ENCODE results near the gene ST6GALNAC6. TPM values are rescaled to one million over a fixed set of nuclear protein-coding genes. Genes with fewer than 3 reads are reported as not detected.
"Not testable (repeated sequence)": the region's sequence is repeated elsewhere in the genome, so short reads cannot be mapped to it uniquely, and the experiment has no call there.

ST6GALNAC6 gene
- total RNA-seq, 1 donor from 2014 or later = 48.9 TPM

DNA sequence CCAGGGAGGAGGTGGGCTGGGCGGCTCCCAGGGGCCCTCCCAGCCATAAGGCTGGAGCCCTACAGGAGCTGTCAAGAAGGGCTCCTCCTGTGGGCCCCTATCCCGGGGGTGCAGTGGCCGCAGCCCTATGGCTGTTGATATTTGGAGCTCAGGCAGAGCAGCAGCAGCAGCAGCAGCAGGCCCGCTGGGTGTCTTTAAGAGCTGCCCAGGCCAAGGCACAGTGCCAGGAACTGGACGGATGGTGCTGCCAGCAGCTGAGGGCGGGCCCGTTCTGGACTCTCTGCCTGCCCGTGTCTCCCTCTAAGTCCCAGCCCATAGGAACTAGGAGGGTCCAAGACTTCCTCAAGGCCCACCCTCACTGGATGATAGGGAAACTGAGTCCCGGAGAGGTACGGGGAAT lies 25.5 kb downstream of the ST6GALNAC6 start:
- peak; percentile 78 for DNase-seq (ENCODE audit: low spot score)

- DNase-seq (ENCODE audit: low spot score) = no peak
Observed at GRCh38 chr9:127873223-127873691, 26.1 kb downstream of the ST6GALNAC6 start.

DNA sequence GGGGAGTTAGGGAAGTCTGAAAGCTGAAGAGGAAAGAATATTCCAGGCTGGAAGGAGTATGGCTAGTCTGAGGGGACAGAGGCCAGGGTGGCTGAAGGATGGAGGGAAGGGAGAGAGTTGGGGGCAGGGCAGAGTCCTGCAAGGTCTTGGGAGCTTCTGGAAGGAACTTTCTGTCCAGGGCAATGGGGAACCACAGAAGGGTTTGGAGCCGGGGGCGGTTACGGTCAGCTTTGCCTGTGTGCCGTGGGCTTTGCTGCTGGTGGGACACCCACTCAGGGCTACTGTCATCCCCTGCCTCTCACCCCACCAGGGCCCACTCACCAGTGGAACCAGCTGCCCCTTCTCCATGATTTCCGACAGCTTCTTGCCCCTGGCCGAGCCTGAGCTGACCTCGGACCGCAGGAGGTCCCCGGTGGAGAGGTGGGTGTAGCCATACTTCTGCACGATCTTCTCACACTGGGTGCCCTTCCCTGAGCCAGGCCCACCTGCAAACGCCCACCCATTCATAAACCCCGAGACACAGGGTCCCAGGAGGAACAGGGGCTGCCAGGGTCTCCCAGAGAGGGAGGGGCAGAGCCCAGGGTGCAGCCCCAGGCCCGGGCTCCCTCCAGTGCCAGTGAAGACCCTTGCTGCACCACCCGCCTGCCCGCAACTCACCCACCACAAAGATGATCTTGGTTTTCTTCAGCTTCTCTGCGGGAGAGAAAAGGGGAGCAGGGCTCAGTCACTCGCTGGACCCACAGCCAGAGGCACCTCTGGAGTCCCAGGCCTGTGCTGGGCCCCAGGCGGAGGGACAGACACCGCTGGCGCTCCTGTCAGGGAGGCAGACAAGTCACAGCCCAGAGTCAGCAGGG lies 26.8 kb downstream of the ST6GALNAC6 start:
- no peak for DNase-seq (ENCODE audit: low spot score)

GRCh38 chr9:127871531-127871930 lies 27.9 kb downstream of the ST6GALNAC6 start:
- no peak for DNase-seq (ENCODE audit: low spot score)

- DNase-seq (ENCODE audit: low spot score) = no peak
Observed at GRCh38 chr9:127870887-127871286, 28.5 kb downstream of the ST6GALNAC6 start.

- not testable (repeated sequence) for DNase-seq (ENCODE audit: low spot score)
Observed at GRCh38 chr9:127870153-127870491, 29.3 kb downstream of the ST6GALNAC6 start.

DNA sequence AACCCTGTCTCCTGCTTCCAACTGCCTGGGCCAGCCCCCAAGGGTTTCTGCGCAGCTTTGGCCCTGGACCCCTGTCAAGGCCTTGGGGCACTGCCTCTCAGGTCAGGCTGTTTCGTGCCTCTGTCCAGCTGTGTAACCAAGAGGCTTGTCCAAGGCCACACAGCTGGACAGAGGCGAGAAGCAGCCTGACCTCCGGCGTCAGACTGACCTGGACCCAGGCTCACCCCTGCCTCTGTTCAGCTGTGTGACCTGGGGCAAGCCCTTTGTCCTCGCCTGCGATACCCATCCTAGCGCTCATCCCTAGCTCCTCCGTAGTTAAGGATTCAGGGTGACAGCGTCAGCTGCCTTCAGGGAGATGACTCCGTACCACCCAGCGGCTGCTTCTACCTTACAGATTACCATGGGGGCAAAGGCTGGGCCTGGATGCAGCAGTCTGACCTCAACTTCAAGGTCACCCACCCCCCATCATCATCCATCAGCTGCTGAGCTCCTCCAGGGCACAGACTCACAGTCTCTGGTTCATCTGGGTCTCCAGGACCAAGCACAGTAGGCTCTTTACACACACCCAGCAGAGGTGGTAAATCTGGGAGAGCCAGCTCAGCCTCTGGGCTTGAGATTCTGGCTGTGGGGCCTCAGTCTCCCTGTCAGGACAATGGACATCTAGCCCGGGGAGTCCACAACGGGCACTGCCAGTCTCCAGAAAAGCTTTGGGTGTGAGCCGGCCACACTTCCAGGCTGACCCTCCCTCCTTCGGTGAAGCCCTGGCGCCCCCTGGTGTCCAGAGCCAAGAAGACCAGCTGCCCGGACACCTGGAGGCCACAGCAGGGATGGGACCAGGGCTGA lies 29.9 kb downstream of the ST6GALNAC6 start:
- peak; percentile 90 for DNase-seq (ENCODE audit: low spot score)

DNA sequence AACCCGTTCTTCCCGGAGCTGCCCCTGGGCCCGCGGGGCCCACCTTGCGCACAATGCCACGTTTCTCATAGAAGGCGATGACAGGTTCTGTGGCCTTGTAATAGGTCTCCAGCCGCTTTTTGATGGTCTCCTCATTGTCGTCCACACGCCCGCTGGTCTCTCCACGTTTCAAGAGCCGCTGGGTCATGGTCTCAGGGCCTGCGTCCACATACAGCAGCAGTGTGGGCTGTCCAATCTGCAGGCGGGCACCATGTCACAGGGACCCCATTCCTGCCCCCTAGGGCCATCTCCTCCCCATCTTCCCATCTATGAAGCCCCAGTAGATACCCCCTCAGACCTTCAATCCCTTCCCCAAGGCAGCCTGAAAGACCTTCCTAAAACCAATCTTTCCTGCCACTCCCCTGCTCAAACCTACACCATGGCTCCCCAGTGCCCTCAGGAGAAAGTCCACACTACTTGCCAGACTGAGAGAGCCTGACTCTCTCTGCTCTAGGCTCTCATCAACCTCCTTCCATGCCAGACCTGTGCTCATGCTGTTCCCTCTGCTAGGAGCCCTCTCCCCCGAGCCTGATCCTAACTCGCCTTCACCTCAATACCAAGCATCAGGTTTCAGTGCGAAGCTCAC lies 31.0 kb downstream of the ST6GALNAC6 start:
- no peak for DNase-seq (ENCODE audit: low spot score)

DNA sequence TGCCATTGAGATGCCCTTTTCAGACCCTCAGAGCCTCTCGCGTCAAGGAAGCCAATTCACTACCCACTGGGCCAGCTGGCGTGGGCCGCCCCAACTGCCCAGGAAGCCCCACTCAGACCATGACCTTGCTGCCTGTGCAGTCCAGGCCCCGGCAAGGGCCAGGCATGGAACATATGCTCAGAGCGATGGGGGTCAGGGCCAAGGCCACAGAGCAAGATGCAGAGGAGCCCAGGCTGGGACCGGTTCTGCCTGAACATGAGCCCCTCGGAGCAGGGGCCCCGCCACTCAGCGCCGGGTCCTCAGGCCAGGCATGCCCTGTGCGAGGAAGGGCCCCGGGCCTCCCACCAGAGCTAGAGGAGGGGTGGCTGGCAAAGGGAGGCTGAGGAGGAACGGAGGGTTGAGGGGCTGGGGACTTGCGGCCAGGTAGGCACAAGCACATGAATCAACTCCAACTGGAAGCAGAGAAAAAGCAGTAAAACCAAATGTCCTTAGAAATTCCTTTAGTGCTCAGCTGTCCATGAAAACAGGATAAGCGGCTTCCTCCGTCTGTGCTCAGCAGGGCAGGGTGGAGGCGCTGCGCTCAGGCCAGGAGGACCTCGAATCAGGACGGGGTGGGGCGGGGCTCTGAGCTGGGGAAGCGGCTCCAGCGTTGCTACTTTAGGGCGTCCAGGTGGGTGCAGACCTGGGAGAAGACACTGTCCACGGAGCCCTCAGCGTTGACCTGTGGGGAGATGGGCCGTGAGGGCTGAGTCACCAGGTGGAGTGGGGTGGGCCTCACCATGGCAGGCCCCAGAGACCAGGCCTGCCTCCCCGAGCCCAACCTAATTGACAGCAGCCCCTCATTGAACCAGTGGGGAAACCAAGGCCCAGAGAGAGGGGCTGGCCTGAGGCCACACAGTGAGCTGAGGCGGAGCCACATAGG lies 31.8 kb downstream of the ST6GALNAC6 start:
- no peak for DNase-seq (ENCODE audit: low spot score)

DNA sequence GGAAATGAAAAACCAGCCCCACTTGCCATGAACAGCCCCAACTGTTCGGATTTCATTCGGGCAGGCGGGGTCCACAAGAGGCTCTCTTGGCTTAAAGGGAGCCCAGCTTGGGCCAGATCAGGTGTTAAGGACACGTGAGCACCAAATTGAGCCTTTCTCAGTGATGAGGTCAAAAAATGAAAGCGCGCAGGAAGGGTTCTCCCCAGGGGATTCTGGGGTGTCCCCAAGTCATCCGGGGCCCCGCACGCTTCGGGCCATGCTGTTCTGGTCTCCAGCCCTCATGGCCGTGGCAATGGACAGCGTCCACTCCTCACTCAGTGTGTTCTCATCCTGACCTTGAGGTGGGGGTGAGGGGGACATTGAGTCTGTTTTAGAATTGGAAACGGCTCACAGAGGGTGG lies 32.9 kb downstream of the ST6GALNAC6 start:
- no peak for DNase-seq (ENCODE audit: low spot score)

DNA sequence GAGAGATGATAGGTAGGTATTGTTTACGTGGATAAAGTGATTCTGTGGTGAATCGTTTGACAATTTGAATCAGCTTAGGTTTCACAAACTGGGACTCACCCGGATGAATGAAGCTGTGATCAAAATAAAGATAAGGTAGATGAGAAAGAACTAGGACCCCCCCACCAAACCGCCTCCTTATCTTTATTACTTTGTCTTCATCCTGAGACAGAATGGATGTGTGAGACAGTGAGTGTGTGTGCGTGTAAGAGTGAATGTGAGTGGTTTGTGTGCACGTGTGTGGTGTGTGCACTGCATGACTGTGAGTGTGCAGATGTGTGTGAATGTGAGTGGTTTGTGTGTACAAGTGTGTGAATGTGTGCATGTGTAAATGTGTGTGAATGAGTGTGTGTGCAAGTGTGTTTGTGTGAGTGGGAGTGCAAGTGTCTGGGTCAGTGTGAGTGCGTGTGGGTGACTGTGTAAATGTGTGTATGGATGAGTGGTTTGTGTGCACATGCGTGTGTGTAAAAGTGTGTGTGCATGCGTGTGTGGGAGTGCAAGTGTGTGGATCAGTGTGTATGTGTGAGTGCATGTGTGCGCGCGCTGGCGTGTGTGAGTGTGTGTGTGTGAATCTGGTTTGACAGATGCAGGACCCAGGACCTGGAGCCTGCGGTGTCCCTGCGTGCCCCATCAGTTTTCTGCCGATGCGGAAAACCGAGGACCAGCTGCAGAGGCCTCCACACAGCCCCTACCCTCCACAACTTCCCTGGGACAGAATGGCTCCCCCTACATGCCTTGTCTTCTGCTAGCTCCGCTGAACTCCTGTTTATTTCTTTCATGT lies 33.5 kb downstream of the ST6GALNAC6 start:
- DNase-seq (ENCODE audit: low spot score) = no peak

DNA sequence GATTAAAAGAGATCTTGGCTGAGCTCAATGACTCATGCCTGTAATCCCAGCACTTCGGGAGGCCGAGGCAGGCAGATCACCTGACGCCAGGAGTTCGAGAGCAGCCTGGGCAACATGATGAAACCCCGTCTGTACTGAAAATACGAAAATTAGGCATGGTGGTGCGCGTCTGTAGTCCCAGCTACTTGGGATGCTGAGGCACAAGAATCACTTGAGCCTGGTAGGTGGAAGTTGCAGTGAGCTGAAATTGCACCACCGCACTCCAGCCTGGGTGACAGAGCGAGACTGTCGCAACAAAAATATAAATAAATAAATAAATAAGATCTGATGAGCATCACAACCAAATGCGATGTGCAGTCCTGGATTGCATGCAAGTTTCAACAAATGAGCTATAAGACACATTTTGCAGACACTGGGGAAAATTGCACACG lies 36.2 kb downstream of the ST6GALNAC6 start:
- DNase-seq (ENCODE audit: low spot score) = no peak

GRCh38 chr9:127862075-127863011 lies 37.1 kb downstream of the ST6GALNAC6 start:
- peak; percentile 72 for DNase-seq (ENCODE audit: low spot score)

DNA sequence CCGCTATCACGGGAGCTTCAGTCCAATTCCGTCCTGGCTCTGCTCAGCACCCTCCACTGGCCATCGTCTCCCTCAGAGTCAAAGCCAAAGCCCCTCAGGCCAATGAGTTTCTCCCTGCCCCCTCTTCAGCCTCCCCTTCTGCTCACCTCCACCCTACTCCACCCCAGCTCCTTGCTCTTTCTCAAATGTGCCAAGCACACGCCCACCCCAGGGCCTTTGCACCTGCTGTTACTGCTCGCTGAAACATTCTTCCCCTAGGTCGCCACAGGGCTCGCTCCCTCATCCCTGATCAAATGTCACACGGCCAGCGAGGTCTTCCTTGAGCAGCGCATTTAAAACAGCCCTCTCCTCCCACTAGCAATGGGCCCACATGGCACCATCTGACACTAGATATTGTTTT lies 38.6 kb downstream of the ST6GALNAC6 start:
- DNase-seq (ENCODE audit: low spot score) = no peak

GRCh38 chr9:127860260-127860659 lies 39.1 kb downstream of the ST6GALNAC6 start:
- DNase-seq (ENCODE audit: low spot score) = no peak

DNA sequence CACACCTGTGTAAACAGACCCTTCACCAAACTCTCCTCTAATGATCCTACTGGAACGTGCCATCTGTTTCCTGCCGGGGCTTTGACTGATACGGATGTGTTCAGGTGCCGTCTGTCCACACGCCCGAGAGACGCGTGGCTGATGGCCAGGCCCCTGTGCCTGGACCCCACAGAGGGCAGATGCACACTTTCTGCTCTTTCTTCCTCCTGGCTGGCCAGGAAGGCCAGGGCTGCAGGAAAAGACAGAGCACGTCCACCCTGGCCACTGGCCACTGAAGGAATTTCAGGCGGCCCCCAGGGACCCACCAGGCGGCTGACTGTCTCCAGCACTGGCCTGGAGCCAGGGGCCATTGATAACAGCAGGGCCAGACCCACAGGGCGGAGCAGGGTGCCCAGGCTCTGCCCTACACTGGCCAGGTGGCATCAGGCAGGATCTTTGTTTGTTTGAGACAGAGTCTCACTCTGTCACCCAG lies 41.3 kb downstream of the ST6GALNAC6 start:
- no peak for DNase-seq (ENCODE audit: low spot score)

- no peak for DNase-seq (ENCODE audit: low spot score)
Observed at GRCh38 chr9:127857278-127857677, 42.1 kb downstream of the ST6GALNAC6 start.

DNA sequence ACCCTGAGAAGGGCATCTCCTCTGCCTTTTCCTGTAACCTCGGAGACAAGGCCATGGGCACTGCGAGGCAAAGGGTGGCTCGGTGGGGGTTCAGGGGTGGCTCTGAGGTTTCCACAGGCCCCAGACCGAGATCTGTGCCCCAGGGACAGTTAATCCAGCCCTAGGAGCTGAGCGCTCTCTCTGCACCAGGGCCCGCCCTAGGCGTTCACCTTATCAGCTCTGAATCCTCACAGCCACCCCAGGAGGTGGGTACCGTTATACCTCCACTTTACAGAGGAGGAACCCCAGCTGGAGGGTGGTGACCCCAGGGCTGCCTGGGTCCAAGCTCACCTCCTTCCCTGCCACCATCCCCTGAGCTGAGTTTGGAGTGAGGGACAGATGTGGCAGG lies 42.7 kb downstream of the ST6GALNAC6 start:
- DNase-seq (ENCODE audit: low spot score) = no peak

GRCh38 chr9:127856094-127856728 lies 43.2 kb downstream of the ST6GALNAC6 start:
- no peak for DNase-seq (ENCODE audit: low spot score)
